HG03064 (cell line): Measurements from ENCODE around the gene MCRIP1.

Experiments used
- ATAC-seq: cut with Tn5 transposase; IDR thresholded peaks from one replicate; pipeline ENCODE4 v1.9.1; 2021; ENCODE audit warnings: low read depth; ENCODE audit not compliant: unreplicated experiment

Gene MCRIP1

GRCh38 chr17:81863123-81863675, 30.1 kb upstream of the MCRIP1 start:
- no peak for ATAC-seq

GRCh38 chr17:81860756-81861568, 27.9 kb upstream of the MCRIP1 start:
- peak; percentile 67 for ATAC-seq

- ATAC-seq = peak; percentile 58
Observed at GRCh38 chr17:81859906-81860755, 27.0 kb upstream of the MCRIP1 start, which contains the start of gene P4HB. Gene P4HB, minus strand, starts transcription at chr17:81860535. Its CDS starts 64 bp downstream, at chr17:81860471.

- no peak for ATAC-seq
Observed at GRCh38 chr17:81858967-81859905, 26.1 kb upstream of the MCRIP1 start.

- no peak for ATAC-seq
Observed at GRCh38 chr17:81858170-81858966, 25.3 kb upstream of the MCRIP1 start.

GRCh38 chr17:81854974-81855774, 22.1 kb upstream of the MCRIP1 start:
- ATAC-seq = no peak

GRCh38 chr17:81852237-81852636, 19.1 kb upstream of the MCRIP1 start:
- no peak for ATAC-seq

GRCh38 chr17:81851423-81851822, 18.3 kb upstream of the MCRIP1 start:
- no peak for ATAC-seq

GRCh38 chr17:81849457-81849856, 16.4 kb upstream of the MCRIP1 start:
- ATAC-seq = no peak

GRCh38 chr17:81846743-81847689, 13.9 kb upstream of the MCRIP1 start:
- no peak for ATAC-seq

GRCh38 chr17:81845881-81846742, 13.0 kb upstream of the MCRIP1 start:
- no peak for ATAC-seq

GRCh38 chr17:81845361-81845760, 12.3 kb upstream of the MCRIP1 start:
- ATAC-seq = no peak

- ATAC-seq = no peak
Observed at GRCh38 chr17:81844887-81845286, 11.8 kb upstream of the MCRIP1 start.

- no peak for ATAC-seq
Observed at GRCh38 chr17:81844327-81844851, 11.3 kb upstream of the MCRIP1 start.

- no peak for ATAC-seq
Observed at GRCh38 chr17:81843713-81844326, 10.7 kb upstream of the MCRIP1 start.
